ENCODE measurements around the gene TRMT61A. TPM values are rescaled to one million over a fixed set of nuclear protein-coding genes. Genes with fewer than 3 reads are reported as not detected.

The TRMT61A gene
- total RNA-seq, 4 donors from 2014 or later, result 14.9 to 24.4 (median 21.3) TPM

GRCh38 chr14:103559766-103560165, 30.8 kb downstream of the TRMT61A start:
- intact Hi-C loops (cut with DNase I), result loop anchor here (10.0 kb wide), 1 partner anchor 155 kb away; the partner anchor contains the start of genes XRCC3 and ZFYVE21
- Histone ChIP-seq H3K9me3 (no peaks in the 10 kb centered on the region), H3K27me3 (no peaks in the 10 kb centered on the region), H3K4me1 (peaks cover 40 to 68% of the 10 kb centered on the region in 2 donors), H3K36me3 (peaks cover 9 to 11% of the 10 kb centered on the region in 2 donors), H3K4me3 (replicated peaks in 1 of 3) (no peak overlapping the region), H3K27ac (peak overlapping the region in 1 of 3 donors; percentile 68)
- no peak for DNase-seq
- 79 to 88% methylated on average over 9 of the region's 9 CpGs for whole genome bisulfite sequencing, 2 donors
- no peak for TF ChIP-seq CTCF (IDR thresholded peaks at IDR 0.05)
- no peak for TF ChIP-seq POLR2A (IDR thresholded peaks at IDR 0.05)

- Histone ChIP-seq H3K27me3 (no peaks in the 10 kb centered on the region), H3K36me3 (peaks cover 9 to 11% of the 10 kb centered on the region in 2 donors), H3K9me3 (no peaks in the 10 kb centered on the region), H3K4me3 (replicated peaks in 1 of 3) (no peak overlapping the region), H3K4me1 (peaks cover 38 to 67% of the 10 kb centered on the region in 2 donors), H3K27ac (peak overlapping the region in 1 of 3 donors; percentile 22)
- DNase-seq, result no peak
- no peak for TF ChIP-seq CTCF (IDR thresholded peaks at IDR 0.05)
- 76 to 80% methylated on average over 8 of the region's 8 CpGs for WGBS, 2 donors
- intact Hi-C loops (cut with DNase I), result loop anchor here (10.0 kb wide), 1 partner anchor 154 kb away; the partner anchor contains the start of genes XRCC3 and ZFYVE21
Observed at GRCh38 chr14:103560691-103561090, 31.7 kb downstream of the TRMT61A start.

GRCh38 chr14:103561381-103562178, 32.6 kb downstream of the TRMT61A start:
- H3K4me1 ChIP-seq, result peaks cover 38 to 71% of the 10 kb centered on the region in 2 donors
- no peak for TF ChIP-seq POLR2A (IDR thresholded peaks at IDR 0.05)
- TF ChIP-seq CTCF (IDR thresholded peaks at IDR 0.05), result no peak

GRCh38 chr14:103562179-103562428, 33.1 kb downstream of the TRMT61A start:
- Histone ChIP-seq H3K4me1 (peaks cover 38 to 74% of the 10 kb centered on the region in 2 donors), H3K4me3 (replicated peaks in 1 of 3) (peak overlapping the region; percentile 90 to 98 (median 98)), H3K27ac (peak overlapping the region; percentile 82 to 93 (median 88)), H3K27me3 (no peaks in the 10 kb centered on the region), H3K9me3 (no peaks in the 10 kb centered on the region), H3K36me3 (peaks cover 9 to 11% of the 10 kb centered on the region in 2 donors)
- TF ChIP-seq POLR2A (IDR thresholded peaks at IDR 0.05), result no peak
- TF ChIP-seq CTCF (IDR thresholded peaks at IDR 0.05), result no peak
- DNase-seq, result no peak
- intact Hi-C loops (cut with DNase I), result loop anchor here (10.0 kb wide), 1 partner anchor 153 kb away; the partner anchor contains the start of genes XRCC3 and ZFYVE21
- whole genome bisulfite sequencing, 2 donors, result no CpG with 5 or more reads among the region's 25 CpGs

More at GRCh38 chr14:103561381-103562178, 32.6 kb downstream of the TRMT61A start:
- Histone ChIP-seq H3K9me3 (no peaks in the 10 kb centered on the region), H3K36me3 (peaks cover 9 to 11% of the 10 kb centered on the region in 2 donors), H3K27ac (peak overlapping the region; percentile 82 to 93 (median 88)), H3K4me3 (replicated peaks in 1 of 3) (peak overlapping the region; percentile 90 to 98 (median 98)), H3K27me3 (no peaks in the 10 kb centered on the region)
- intact Hi-C loops (cut with DNase I), result loop anchor here (10.0 kb wide), 1 partner anchor 153 kb away; the partner anchor contains the start of genes XRCC3 and ZFYVE21
- no peak for DNase-seq
- 10 to 12% methylated on average over 28 to 29 of the region's 36 CpGs for WGBS, 2 donors

Measured in thyroid gland (tissue), 4 donors.